Measurements from ENCODE around the gene ASPG. TPM values are rescaled to one million over a fixed set of nuclear protein-coding genes. Genes with fewer than 3 reads are reported as not detected.

Gene ASPG
- total and polyA plus RNA-seq, 2 donors (not counting 1 experiment from before 2014, with no cell fraction given) = not detected

GRCh38 chr14:104114421-104115130 is 29.1 kb downstream of the ASPG start:
- H3K79me2 ChIP-seq (ENCODE audit: control insufficient read depth, insufficient read depth, low read length) = no peaks in the 10 kb centered on the region
- no peaks in the 10 kb centered on the region for H3K9me3 ChIP-seq (ENCODE audit: control insufficient read depth, insufficient read depth, low read depth, low read length)
- H3K9ac ChIP-seq (ENCODE audit: insufficient read depth, low read length) = no peak overlapping the region
- H2AFZ ChIP-seq (ENCODE audit: low read length) = no peak overlapping the region
- TF ChIP-seq EZH2 (IDR thresholded peaks at IDR 0.05; ENCODE audit: low read length, missing control alignments) = no peak
- no peak for TF ChIP-seq CTCF (conservative IDR thresholded peaks at IDR 0.05 in 1 of 2, IDR thresholded peaks at IDR 0.05 in 1 of 2; ENCODE audit: low read depth in 1 of 2, low read length in 2 of 2)
- no peaks in the 10 kb centered on the region for H3K4me1 ChIP-seq (ENCODE audit: control insufficient read depth, extremely low read depth, insufficient read depth, low read length)
- no peaks in the 10 kb centered on the region for H4K20me1 ChIP-seq (ENCODE audit: control insufficient read depth, extremely low read depth, insufficient read depth, low read length)
- H3K27ac ChIP-seq (ENCODE audit: insufficient read depth, low read length) = no peak overlapping the region
- no peak overlapping the region for H3K4me3 ChIP-seq (replicated peaks in 1 of 4; ENCODE audit: control extremely low read depth in 1 of 4, insufficient read depth in 1 of 4, low read depth in 3 of 4, low read length in 4 of 4)
- peaks cover 9% of the 10 kb centered on the region for H3K27me3 ChIP-seq (ENCODE audit: control insufficient read depth, insufficient read depth, low read length)
- no peak overlapping the region for H3K4me2 ChIP-seq (ENCODE audit: extremely low read depth, insufficient read depth, low read length)
- no peak for DNase-seq (ENCODE audit: low read depth in 2 of 2)
- no peaks in the 10 kb centered on the region for H3K36me3 ChIP-seq (ENCODE audit: control insufficient read depth, insufficient read depth, low read length)

- H3K9ac ChIP-seq (ENCODE audit: insufficient read depth, low read length) = no peak overlapping the region
- DNase-seq (ENCODE audit: low read depth in 2 of 2) = no peak
- TF ChIP-seq CTCF (conservative IDR thresholded peaks at IDR 0.05 in 1 of 2, IDR thresholded peaks at IDR 0.05 in 1 of 2; ENCODE audit: low read depth in 1 of 2, low read length in 2 of 2) = no peak
- TF ChIP-seq EZH2 (IDR thresholded peaks at IDR 0.05; ENCODE audit: low read length, missing control alignments) = no peak
These were observed 29.7 kb downstream of the ASPG start for GRCh38 chr14:104115131-104115600.

GRCh38 chr14:104115691-104116287 is 30.3 kb downstream of the ASPG start:
- no peak overlapping the region for H2AFZ ChIP-seq (ENCODE audit: low read length)
- no peaks in the 10 kb centered on the region for H3K79me2 ChIP-seq (ENCODE audit: control insufficient read depth, insufficient read depth, low read length)
- no peaks in the 10 kb centered on the region for H3K4me1 ChIP-seq (ENCODE audit: control insufficient read depth, extremely low read depth, insufficient read depth, low read length)
- H3K4me3 ChIP-seq (replicated peaks in 1 of 4; ENCODE audit: control extremely low read depth in 1 of 4, insufficient read depth in 1 of 4, low read depth in 3 of 4, low read length in 4 of 4) = no peak overlapping the region
- no peak overlapping the region for H3K4me2 ChIP-seq (ENCODE audit: extremely low read depth, insufficient read depth, low read length)
- no peak overlapping the region for H3K9ac ChIP-seq (ENCODE audit: insufficient read depth, low read length)
- no peak overlapping the region for H3K27ac ChIP-seq (ENCODE audit: insufficient read depth, low read length)
- no peaks in the 10 kb centered on the region for H3K9me3 ChIP-seq (ENCODE audit: control insufficient read depth, insufficient read depth, low read depth, low read length)
- H4K20me1 ChIP-seq (ENCODE audit: control insufficient read depth, extremely low read depth, insufficient read depth, low read length) = no peaks in the 10 kb centered on the region
- no peaks in the 10 kb centered on the region for H3K36me3 ChIP-seq (ENCODE audit: control insufficient read depth, insufficient read depth, low read length)
- no peak for DNase-seq (ENCODE audit: low read depth in 2 of 2)
- no peak for TF ChIP-seq EZH2 (IDR thresholded peaks at IDR 0.05; ENCODE audit: low read length, missing control alignments)
- TF ChIP-seq CTCF (conservative IDR thresholded peaks at IDR 0.05 in 1 of 2, IDR thresholded peaks at IDR 0.05 in 1 of 2; ENCODE audit: low read depth in 1 of 2, low read length in 2 of 2) = no peak
- peaks cover 9% of the 10 kb centered on the region for H3K27me3 ChIP-seq (ENCODE audit: control insufficient read depth, insufficient read depth, low read length)

More at GRCh38 chr14:104115131-104115600, 29.7 kb downstream of the ASPG start:
- no peaks in the 10 kb centered on the region for H3K4me1 ChIP-seq (ENCODE audit: control insufficient read depth, extremely low read depth, insufficient read depth, low read length)
- no peak overlapping the region for H3K4me2 ChIP-seq (ENCODE audit: extremely low read depth, insufficient read depth, low read length)
- H3K27ac ChIP-seq (ENCODE audit: insufficient read depth, low read length) = no peak overlapping the region
- H3K9me3 ChIP-seq (ENCODE audit: control insufficient read depth, insufficient read depth, low read depth, low read length) = no peaks in the 10 kb centered on the region
- H2AFZ ChIP-seq (ENCODE audit: low read length) = no peak overlapping the region
- no peaks in the 10 kb centered on the region for H4K20me1 ChIP-seq (ENCODE audit: control insufficient read depth, extremely low read depth, insufficient read depth, low read length)
- H3K4me3 ChIP-seq (replicated peaks in 1 of 4; ENCODE audit: control extremely low read depth in 1 of 4, insufficient read depth in 1 of 4, low read depth in 3 of 4, low read length in 4 of 4) = no peak overlapping the region
- peaks cover 9% of the 10 kb centered on the region for H3K27me3 ChIP-seq (ENCODE audit: control insufficient read depth, insufficient read depth, low read length)
- no peaks in the 10 kb centered on the region for H3K79me2 ChIP-seq (ENCODE audit: control insufficient read depth, insufficient read depth, low read length)
- no peaks in the 10 kb centered on the region for H3K36me3 ChIP-seq (ENCODE audit: control insufficient read depth, insufficient read depth, low read length)
